Ovary (tissue), 9 donors: ENCODE results near the gene LIPN. TPM values are rescaled to one million over a fixed set of nuclear protein-coding genes. Genes with fewer than 3 reads are reported as not detected.

ENCODE experiments used
- DNase-seq, 5 donors: peaks; one replicate each; pipeline ENCODE4 v3.0.0-alpha.2; 2019 to 2020
- H3K27ac ChIP-seq, 2 donors: fragments of 200-600 bp; one replicate each; pipeline versions ENCODE4 v1.5.1 to v1.8.0; 2019 to 2022
- H3K27me3 ChIP-seq: fragments of 200-600 bp; one replicate; pipeline ENCODE4 v1.8.0; 2022
- H3K36me3 ChIP-seq: fragments of 200-600 bp; sonication (generic); one replicate; pipeline ENCODE4 v1.5.1; 2019
- H3K4me1 ChIP-seq: one replicate; pipeline ENCODE4 v1.8.1; 2013; ENCODE audit warnings: mild to moderate bottlenecking, moderate library complexity; ENCODE audit not compliant: insufficient read depth
- H3K4me3 ChIP-seq: fragments of 200-600 bp; sonication (generic); one replicate; pipeline ENCODE4 v1.5.1; 2017
- H3K9me3 ChIP-seq, 2 donors: fragments of 200-600 bp in 1 of 2; sonication (generic) in 1 of 2; one replicate each; pipeline versions ENCODE4 v1.5.1 to v1.8.1; 2013 to 2019; ENCODE audit warnings: mild to moderate bottlenecking in 1 of 2, moderate library complexity in 1 of 2
- EP300 ChIP-seq: sonication (generic); formaldehyde crosslinking; IDR thresholded peaks from one replicate; pipeline ENCODE4 v1.6.1; 2017; ENCODE audit warnings: antibody characterized with exemption
- POLR2A ChIP-seq: fragments of 450-650 bp; IDR thresholded peaks from one replicate; pipeline ENCODE4 v1.6.1; 2017; ENCODE audit warnings: antibody characterized with exemption, mild to moderate bottlenecking, moderate library complexity
- WGBS, 3 donors: extraction: QIAGEN DNeasy Blood & Tissue Kit in 1 of 3; methylation state at CpG; one replicate each; pipeline versions ENCODE4 v1.1.5 to v1.1.7; 2013 to 2017; 5-methylcytosine and 5-hydroxymethylcytosine counted together
- intact Hi-C, 4 donors: fragments of 100-400 bp; cut with DNase I; formaldehyde crosslinking; loops; one replicate each; pipeline versions ENCODE4 v1.11.0 to v1.15.1; 2022 to 2023
- polyA plus RNA-seq, 2 donors: library from polyadenylated mRNA; stranded (reverse); fragments of 200-250 nt in 1 of 2; fragments of 350-450 nt in 1 of 2; fragmentation: Illumina TruSeq in 1 of 2; extraction: RNeasy Lipid Tissue Mini Kit (QIAGEN cat#74804) in 1 of 2; gene quantifications; one replicate each; pipeline ENCODE4 v1.2.3, GENCODE V29; 2013 to 2014
- total RNA-seq, 7 donors: library from RNA; depleted of rRNA in 2 of 7; stranded (reverse); fragments of >200 nt in 2 of 7; fragmentation: NEBNext Ultra II Directional in 3 of 7; extraction: Animal tissue kit (Norgen Biotek cat#: 25700) in 3 of 7; gene quantifications; one replicate each; pipeline versions ENCODE4 v1.1.0 to v1.2.4, GENCODE V29; 2016 to 2023
- TF ChIP-seq, protein P1 (sequence below), 3 donors: fragments of 450-650 bp in 2 of 3; fragments of 200-600 bp in 1 of 3; IDR thresholded peaks; one replicate each; pipeline versions ENCODE4 v1.5.1 to v1.8.0; 2016 to 2022; ENCODE audit warnings: antibody characterized with exemption in 3 of 3, mild to moderate bottlenecking in 1 of 3
- donor health status: DM: no; HTN: no; CAD: no; lungs with moderate emphysema.
- donor health status: DM: no; HTN: no; CAD: no.
- donor health status: Bipolar disorder and iron deficiency.
- donor health status: DM: yes; HTN: yes; CAD: no.
- donor health status: DM: no; HTN: no; CAD: no.
- donor health status: DM: yes; HTN: yes; CAD: no.

The LIPN gene
- total and polyA plus RNA-seq, 9 donors: not detected

- Histone ChIP-seq H3K27me3 (no peaks in the 10 kb centered on the region), H3K4me3 (no peak overlapping the region), H3K36me3 (no peaks in the 10 kb centered on the region), H3K9me3 (no peaks in the 10 kb centered on the region), H3K27ac (peak overlapping the region in 1 of 2 donors; percentile 2), H3K4me1 (peaks cover 1% of the 10 kb centered on the region)
- DNase-seq: no peak
- TF ChIP-seq EP300 (no peak), POLR2A (no peak)
- TF ChIP-seq, protein P1, sequence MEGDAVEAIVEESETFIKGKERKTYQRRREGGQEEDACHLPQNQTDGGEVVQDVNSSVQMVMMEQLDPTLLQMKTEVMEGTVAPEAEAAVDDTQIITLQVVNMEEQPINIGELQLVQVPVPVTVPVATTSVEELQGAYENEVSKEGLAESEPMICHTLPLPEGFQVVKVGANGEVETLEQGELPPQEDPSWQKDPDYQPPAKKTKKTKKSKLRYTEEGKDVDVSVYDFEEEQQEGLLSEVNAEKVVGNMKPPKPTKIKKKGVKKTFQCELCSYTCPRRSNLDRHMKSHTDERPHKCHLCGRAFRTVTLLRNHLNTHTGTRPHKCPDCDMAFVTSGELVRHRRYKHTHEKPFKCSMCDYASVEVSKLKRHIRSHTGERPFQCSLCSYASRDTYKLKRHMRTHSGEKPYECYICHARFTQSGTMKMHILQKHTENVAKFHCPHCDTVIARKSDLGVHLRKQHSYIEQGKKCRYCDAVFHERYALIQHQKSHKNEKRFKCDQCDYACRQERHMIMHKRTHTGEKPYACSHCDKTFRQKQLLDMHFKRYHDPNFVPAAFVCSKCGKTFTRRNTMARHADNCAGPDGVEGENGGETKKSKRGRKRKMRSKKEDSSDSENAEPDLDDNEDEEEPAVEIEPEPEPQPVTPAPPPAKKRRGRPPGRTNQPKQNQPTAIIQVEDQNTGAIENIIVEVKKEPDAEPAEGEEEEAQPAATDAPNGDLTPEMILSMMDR (IDR thresholded peaks at IDR 0.05): no peak
- intact Hi-C loops: no loop called here
- WGBS, 3 donors: 79 to 89% (median 89%) methylated on average over 3 of the region's 3 CpGs
Measured at GRCh38 chr10:88764110-88764509, 4.3 kb downstream of the LIPN start.

- no peak overlapping the region for H3K27ac ChIP-seq
- no peaks in the 10 kb centered on the region for H3K36me3 ChIP-seq
- DNase-seq: no peak
- no peaks in the 10 kb centered on the region for H3K27me3 ChIP-seq
- no peak overlapping the region for H3K4me3 ChIP-seq
- intact Hi-C loops: no loop called here
- TF ChIP-seq POLR2A (no peak), EP300 (no peak)
- TF ChIP-seq, protein P1 (IDR thresholded peaks at IDR 0.05): no peak
- H3K9me3 ChIP-seq: no peaks in the 10 kb centered on the region
- 77 to 91% (median 82%) methylated on average over 1 of the region's 1 CpG for WGBS, 3 donors
- peaks cover 1% of the 10 kb centered on the region for H3K4me1 ChIP-seq
Measured at GRCh38 chr10:88765816-88766215, 6.0 kb downstream of the LIPN start.

GRCh38 chr10:88769384-88769783, 9.6 kb downstream of the LIPN start:
- intact Hi-C loops: no loop called here
- no peak for DNase-seq
- no peaks in the 10 kb centered on the region for H3K4me1 ChIP-seq
- no peak overlapping the region for H3K4me3 ChIP-seq
- H3K36me3 ChIP-seq: no peaks in the 10 kb centered on the region
- H3K27ac ChIP-seq: no peak overlapping the region
- TF ChIP-seq EP300 (no peak), POLR2A (no peak)
- TF ChIP-seq, protein P1 (IDR thresholded peaks at IDR 0.05): no peak
- 40 to 66% (median 55%) methylated on average over 1 of the region's 1 CpG for WGBS, 3 donors
- no peaks in the 10 kb centered on the region for H3K9me3 ChIP-seq
- H3K27me3 ChIP-seq: no peaks in the 10 kb centered on the region

DNA sequence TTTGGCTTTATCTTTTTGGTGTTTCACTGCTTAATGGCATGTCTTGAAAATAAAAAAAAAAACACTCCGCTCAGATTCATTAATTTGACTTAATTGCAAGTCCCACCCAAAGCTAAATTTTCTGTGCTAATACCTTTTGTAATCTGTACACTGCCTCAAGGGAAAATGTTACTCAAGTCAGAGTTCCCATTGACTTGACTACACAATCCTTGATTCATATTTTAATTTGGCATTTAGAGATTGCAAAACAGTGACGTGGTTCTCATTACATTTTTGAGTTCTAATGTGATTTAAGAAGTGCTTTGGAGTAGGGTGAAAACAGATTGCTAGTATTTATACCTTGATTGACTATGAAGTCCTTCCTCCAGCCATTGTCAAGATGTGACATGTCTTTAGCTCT, 21.4 kb downstream of the LIPN start:
- no peaks in the 10 kb centered on the region for H3K4me1 ChIP-seq
- no peak overlapping the region for H3K4me3 ChIP-seq
- TF ChIP-seq EP300: no peak
- no peak for TF ChIP-seq POLR2A
- TF ChIP-seq, protein P1 (IDR thresholded peaks at IDR 0.05): no peak
- H3K36me3 ChIP-seq: no peaks in the 10 kb centered on the region
- H3K27me3 ChIP-seq: no peaks in the 10 kb centered on the region
- no peak for DNase-seq
- no peak overlapping the region for H3K27ac ChIP-seq
- 27 to 62% (median 51%) methylated on average over 2 of the region's 2 CpGs for WGBS, 3 donors
- no peaks in the 10 kb centered on the region for H3K9me3 ChIP-seq
- intact Hi-C loops: no loop called here
